HEK293T (cell line): ENCODE results near the gene GTPBP1.

Experiments
- CTCF ChIA-PET: fragments of 350-600 bp; formaldehyde crosslinking; extraction: SDS; loops from one replicate; lab custom pipeline; 2021; ENCODE audit warnings: antibody characterized with exemption, inconsistent platforms; lab: Yijun Ruan, JAX
- POLR2A ChIA-PET: fragments of 350-600 bp; formaldehyde crosslinking; extraction: SDS; loops from one replicate; lab custom pipeline; 2020; ENCODE audit warnings: antibody characterized with exemption, inconsistent platforms; lab: Yijun Ruan, JAX
- DNase-seq: peaks from one replicate; pipeline ENCODE4 v3.0.0; 2012; ENCODE audit warnings: mixed read lengths; ENCODE audit errors: extremely low spot score
- ARNT ChIP-seq: fragments of 450-650 bp; IDR thresholded peaks from 2 replicates; pipeline ENCODE4 v1.6.1; 2017; ENCODE audit warnings: mild to moderate bottlenecking
- BHLHE40 ChIP-seq: fragments of 450-650 bp; IDR thresholded peaks from 2 replicates; pipeline ENCODE4 v1.6.1; 2016; ENCODE audit warnings: mild to moderate bottlenecking, moderate library complexity, borderline replicate concordance
- CTBP1 ChIP-seq: fragments of 450-650 bp; IDR thresholded peaks from 2 replicates; pipeline ENCODE4 v1.6.1; 2016; ENCODE audit warnings: borderline replicate concordance
- ELF4 ChIP-seq: fragments of 450-650 bp; IDR thresholded peaks from 2 replicates; pipeline ENCODE4 v1.6.1; 2017; ENCODE audit warnings: antibody characterized with exemption
- FOXA1 ChIP-seq: fragments of 450-650 bp; IDR thresholded peaks from 2 replicates; pipeline ENCODE4 v1.6.1; 2016; ENCODE audit warnings: mild to moderate bottlenecking
- FOXK2 ChIP-seq: fragments of 450-650 bp; IDR thresholded peaks from 2 replicates; pipeline ENCODE4 v1.6.1; 2016; ENCODE audit warnings: mild to moderate bottlenecking
- FOXM1 ChIP-seq: fragments of 450-650 bp; IDR thresholded peaks from 2 replicates; pipeline ENCODE4 v1.6.1; 2017; ENCODE audit warnings: mild to moderate bottlenecking, borderline replicate concordance
- HDGF ChIP-seq: fragments of 450-650 bp; IDR thresholded peaks from 2 replicates; pipeline ENCODE4 v1.6.1; 2017; ENCODE audit warnings: antibody characterized with exemption, borderline replicate concordance
- L3MBTL2 ChIP-seq: fragments of 450-650 bp; conservative IDR thresholded peaks from 2 replicates; pipeline ENCODE4 v1.6.1; 2016; ENCODE audit warnings: mild to moderate bottlenecking
- LEF1 ChIP-seq: fragments of 450-650 bp; IDR thresholded peaks from 2 replicates; pipeline ENCODE4 v1.6.1; 2017; ENCODE audit warnings: mild to moderate bottlenecking, borderline replicate concordance
- NFRKB ChIP-seq: fragments of 450-650 bp; IDR thresholded peaks from 2 replicates; pipeline ENCODE4 v1.6.1; 2016; ENCODE audit warnings: mild to moderate bottlenecking, moderate library complexity
- PKNOX1 ChIP-seq: fragments of 450-650 bp; IDR thresholded peaks from 2 replicates; pipeline ENCODE4 v1.6.1; 2016
- SP1 ChIP-seq: fragments of 450-650 bp; IDR thresholded peaks from 2 replicates; pipeline ENCODE4 v1.6.1; 2017
- SUZ12 ChIP-seq: fragments of 450-650 bp; IDR thresholded peaks from 2 replicates; pipeline ENCODE4 v1.6.1; 2016; ENCODE audit warnings: mild to moderate bottlenecking
- TARDBP ChIP-seq: fragments of 450-650 bp; IDR thresholded peaks from 2 replicates; pipeline ENCODE4 v1.6.1; 2016
- ZNF384 ChIP-seq: fragments of 450-650 bp; IDR thresholded peaks from 2 replicates; pipeline ENCODE4 v1.6.1; 2016

The GTPBP1 gene

GRCh38 chr22:38696606-38697424 lies 8.9 kb upstream of the GTPBP1 start:
- TF ChIP-seq ARNT (no peak), FOXM1 (no peak), PKNOX1 (no peak), TARDBP (no peak), L3MBTL2 (no peak), ELF4 (no peak), NFRKB (no peak), SUZ12 (no peak), CTBP1 (no peak), BHLHE40 (no peak), FOXA1 (no peak), HDGF (no peak), SP1 (no peak), ZNF384 (no peak)
- no peak for DNase-seq
- ChIA-PET CTCF (interaction anchor here (0.7 to 0.9 kb wide), 2 partner anchors 15 to 33 kb away, joined by 4 read pairs; partner anchors contain the start of gene TOMM22), POLR2A (interaction anchor here (0.6 to 4.4 kb wide), 4 partner anchors 9 to 190 kb away, joined by 3 to 65 read pairs (median 6); partner anchors contain the start of genes DDX17, GTPBP1 and TOMM22)

- POLR2A ChIA-PET = interaction anchor here (1.1 to 4.4 kb wide), 4 partner anchors 8 to 19 kb away, joined by 3 to 65 read pairs (median 6); partner anchors contain the start of genes GTPBP1 and TOMM22
- CTCF ChIA-PET = interaction anchor here (0.7 to 0.9 kb wide), 2 partner anchors 16 to 33 kb away, joined by 4 read pairs; partner anchors contain the start of gene TOMM22
- no peak for DNase-seq
- no peak for TF ChIP-seq BHLHE40
- TF ChIP-seq CTBP1 = no peak
- TF ChIP-seq L3MBTL2 = no peak
- no peak for TF ChIP-seq FOXA1
- no peak for TF ChIP-seq TARDBP
- no peak for TF ChIP-seq FOXK2
- TF ChIP-seq ARNT = no peak
These were observed 8.2 kb upstream of the GTPBP1 start for GRCh38 chr22:38697425-38698089.

- TF ChIP-seq ARNT (no peak), TARDBP (no peak), CTBP1 (no peak), BHLHE40 (no peak), ZNF384 (no peak), FOXA1 (no peak), NFRKB (no peak), ELF4 (no peak), FOXK2 (no peak), SP1 (no peak), LEF1 (no peak), HDGF (no peak), PKNOX1 (no peak), SUZ12 (no peak), FOXM1 (no peak), L3MBTL2 (no peak)
- no peak for DNase-seq
- ChIA-PET POLR2A (interaction anchor here (1.1 to 4.4 kb wide), 6 partner anchors 13 to 621 kb away, joined by 3 to 65 read pairs (median 6); partner anchors contain the start of genes RPL3 and TOMM22), CTCF (interaction anchor here (0.6 to 1.4 kb wide), 2 partner anchors 17 to 125 kb away, joined by 4 to 5 read pairs; partner anchors contain the start of gene TOMM22)
These were observed 7.2 kb upstream of the GTPBP1 start for GRCh38 chr22:38698407-38699094.

- POLR2A ChIA-PET = interaction anchor here (0.7 to 4.4 kb wide), 8 partner anchors 9 to 620 kb away, joined by 3 to 65 read pairs (median 6); partner anchors contain the start of genes RPL3 and TOMM22
- CTCF ChIA-PET = interaction anchor here (0.6 to 1.4 kb wide), 2 partner anchors 18 to 125 kb away, joined by 4 to 5 read pairs; partner anchors contain the start of gene TOMM22
- TF ChIP-seq BHLHE40 = no peak
- DNase-seq = no peak
These were observed 6.6 kb upstream of the GTPBP1 start for GRCh38 chr22:38699143-38699542.

- no peak for DNase-seq
- CTCF ChIA-PET = interaction anchor here (1.4 kb wide), 1 partner anchor 18 kb away, joined by 5 read pairs; the partner anchor contains the start of gene TOMM22
- TF ChIP-seq PKNOX1 = peak; percentile 76
- TF ChIP-seq FOXK2 = no peak
- POLR2A ChIA-PET = interaction anchor here (0.7 to 4.4 kb wide), 8 partner anchors 8 to 619 kb away, joined by 3 to 65 read pairs (median 6); partner anchors contain the start of genes RPL3 and TOMM22
These were observed 6.0 kb upstream of the GTPBP1 start for GRCh38 chr22:38699784-38700183.
